ENCODE results near the gene CTNNA2.

The CTNNA2 gene

GRCh38 chr2:80461505-80462197 lies 948.8 kb downstream of the CTNNA2 start:
- DNase-seq = no peak

GRCh38 chr2:80462654-80463053 lies 949.8 kb downstream of the CTNNA2 start:
- DNase-seq = no peak

- no peak for DNase-seq
These were observed 951.4 kb downstream of the CTNNA2 start for GRCh38 chr2:80464275-80464674.

GRCh38 chr2:80467262-80467811 lies 954.5 kb downstream of the CTNNA2 start:
- no peak for DNase-seq

- no peak for DNase-seq
These were observed 956.6 kb downstream of the CTNNA2 start for GRCh38 chr2:80469428-80469827.

GRCh38 chr2:80473069-80473468 lies 960.2 kb downstream of the CTNNA2 start:
- DNase-seq = no peak

GRCh38 chr2:80473796-80474195 lies 960.9 kb downstream of the CTNNA2 start:
- no peak for DNase-seq

GRCh38 chr2:80475970-80476369 lies 963.1 kb downstream of the CTNNA2 start:
- no peak for DNase-seq

- DNase-seq = no peak
These were observed 963.8 kb downstream of the CTNNA2 start for GRCh38 chr2:80476535-80477117.

GRCh38 chr2:80482276-80482675 lies 969.4 kb downstream of the CTNNA2 start:
- no peak for DNase-seq

- DNase-seq = no peak
These were observed 976.9 kb downstream of the CTNNA2 start for GRCh38 chr2:80489717-80490116.

GRCh38 chr2:80490964-80491363 lies 978.1 kb downstream of the CTNNA2 start:
- DNase-seq = no peak

GRCh38 chr2:80496346-80496745 lies 983.5 kb downstream of the CTNNA2 start:
- DNase-seq = no peak

GRCh38 chr2:80496775-80497174 lies 983.9 kb downstream of the CTNNA2 start:
- DNase-seq = no peak

- DNase-seq = no peak
These were observed 986.2 kb downstream of the CTNNA2 start for GRCh38 chr2:80499095-80499494.

GRCh38 chr2:80501874-80502624 lies 989.2 kb downstream of the CTNNA2 start:
- no peak for DNase-seq

- no peak for DNase-seq
These were observed 993.7 kb downstream of the CTNNA2 start for GRCh38 chr2:80506563-80506962.

GRCh38 chr2:80510716-80511115 lies 997.9 kb downstream of the CTNNA2 start:
- DNase-seq = no peak

- no peak for DNase-seq
These were observed 1003.1 kb downstream of the CTNNA2 start for GRCh38 chr2:80515964-80516363.

- DNase-seq = no peak
These were observed 1004.5 kb downstream of the CTNNA2 start for GRCh38 chr2:80517316-80517715.

- DNase-seq = no peak
These were observed 1006.3 kb downstream of the CTNNA2 start for GRCh38 chr2:80519121-80519643.

GRCh38 chr2:80519699-80520291 lies 1006.9 kb downstream of the CTNNA2 start:
- DNase-seq = no peak

- DNase-seq = no peak
These were observed 1012.3 kb downstream of the CTNNA2 start for GRCh38 chr2:80525152-80525551.

Data from DMS153 (cell line).